Activated CD4-positive, alpha-beta memory T cell treated with anti-CD3 and anti-CD28 coated beads for 36 hours (primary cell): Measurements from ENCODE around the gene ERGIC2. TPM values are rescaled to one million over a fixed set of nuclear protein-coding genes. Genes with fewer than 3 reads are reported as not detected.
"Not testable (repeated sequence)": the region's sequence is repeated elsewhere in the genome, so short reads cannot be mapped to it uniquely, and the experiment has no call there.

Source experiments
- CTCF ChIA-PET: fragments of 350-600 bp; sonication (Branson Sonifier 250); formaldehyde crosslinking; loops from one replicate; lab custom pipeline; 2021; ENCODE audit warnings: antibody characterized with exemption, inconsistent platforms; lab: Charles Lee
- POLR2A ChIA-PET: fragments of 350-600 bp; sonication (Branson Sonifier 250); formaldehyde crosslinking; loops from one replicate; lab custom pipeline; 2021; ENCODE audit warnings: antibody characterized with exemption; lab: Charles Lee
- DNase-seq: peaks from one replicate; pipeline ENCODE4 v3.0.0-alpha.2; 2020
- H3K27ac Mint-ChIP-seq: one replicate; pipeline ENCODE4 v1.8.0; 2021; ENCODE audit warnings: mixed read lengths
- H3K27me3 Mint-ChIP-seq: one replicate; pipeline ENCODE4 v1.8.0; 2021; ENCODE audit warnings: mixed read lengths
- H3K36me3 Mint-ChIP-seq: one replicate; pipeline ENCODE4 v1.8.0; 2021; ENCODE audit warnings: mixed read lengths
- H3K4me1 Mint-ChIP-seq: one replicate; pipeline ENCODE4 v1.8.0; 2021; ENCODE audit warnings: low read depth, mixed read lengths
- H3K4me3 Mint-ChIP-seq: one replicate; pipeline ENCODE4 v1.8.0; 2021; ENCODE audit warnings: mild to moderate bottlenecking, mixed read lengths
- H3K9me3 Mint-ChIP-seq: one replicate; pipeline ENCODE4 v1.8.0; 2021; ENCODE audit warnings: mixed read lengths
- intact Hi-C: fragments of 100-400 bp; cut with micrococcal nuclease; formaldehyde crosslinking; loops from one replicate; pipeline ENCODE4 v1.15.1; 2023
- total RNA-seq, 2 experiments: library from RNA; stranded (reverse); gene quantifications; one replicate each; pipeline ENCODE4 v1.2.3, GENCODE V29; 2021

ERGIC2 gene
- total RNA-seq, 2 experiments from 2014 or later, result 103 to 120 TPM

DNA sequence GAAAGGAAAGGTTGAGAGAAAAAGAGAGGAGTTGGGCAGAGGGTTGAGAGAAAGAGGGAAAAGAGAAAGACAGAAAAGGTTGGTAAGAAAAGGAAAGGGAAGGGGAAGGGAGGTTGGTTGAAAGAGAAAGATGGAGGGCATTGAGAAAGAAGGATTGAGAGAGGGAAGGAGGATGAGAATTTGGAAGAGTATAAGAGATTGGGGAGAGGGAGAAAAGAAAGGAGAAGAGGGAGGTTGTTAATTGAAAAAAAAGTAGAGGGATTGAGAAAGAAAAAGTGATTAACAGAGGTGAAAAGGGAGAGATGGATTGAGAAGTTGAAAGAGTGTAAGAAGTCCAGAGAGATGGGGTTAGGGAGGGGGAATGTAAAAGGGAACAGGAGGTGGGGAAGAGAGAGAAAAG, 21.5 kb upstream of the ERGIC2 start:
- CTCF ChIA-PET, result no interaction called here
- POLR2A ChIA-PET, result no interaction called here
- Mint-ChIP-seq H3K9me3 (peaks cover 3% of the 10 kb centered on the region), H3K36me3 (no peaks in the 10 kb centered on the region), H3K4me1 (no peaks in the 10 kb centered on the region), H3K27me3 (no peaks in the 10 kb centered on the region), H3K4me3 (no peak overlapping the region), H3K27ac (no peak overlapping the region)
- intact Hi-C loops, result no loop called here
- DNase-seq, result no peak

GRCh38 chr12:29398495-29398894, 17.5 kb upstream of the ERGIC2 start:
- no peak overlapping the region for H3K4me3 Mint-ChIP-seq
- POLR2A ChIA-PET, result no interaction called here
- H3K27me3 Mint-ChIP-seq, result no peaks in the 10 kb centered on the region
- DNase-seq, result no peak
- intact Hi-C loops, result no loop called here
- no peaks in the 10 kb centered on the region for H3K4me1 Mint-ChIP-seq
- no peak overlapping the region for H3K27ac Mint-ChIP-seq
- H3K9me3 Mint-ChIP-seq, result no peaks in the 10 kb centered on the region
- H3K36me3 Mint-ChIP-seq, result no peaks in the 10 kb centered on the region
- CTCF ChIA-PET, result no interaction called here

GRCh38 chr12:29396774-29397173, 15.8 kb upstream of the ERGIC2 start:
- no peak for DNase-seq
- Mint-ChIP-seq H3K4me3 (no peak overlapping the region), H3K9me3 (no peaks in the 10 kb centered on the region), H3K4me1 (no peaks in the 10 kb centered on the region), H3K36me3 (no peaks in the 10 kb centered on the region), H3K27me3 (no peaks in the 10 kb centered on the region), H3K27ac (no peak overlapping the region)
- POLR2A ChIA-PET, result no interaction called here
- CTCF ChIA-PET, result no interaction called here
- intact Hi-C loops, result no loop called here

- POLR2A ChIA-PET, result no interaction called here
Observed at GRCh38 chr12:29395356-29395755, 14.4 kb upstream of the ERGIC2 start.

GRCh38 chr12:29390419-29390818, 9.4 kb upstream of the ERGIC2 start:
- H3K27ac Mint-ChIP-seq, result peak overlapping the region; percentile 85
- H3K27me3 Mint-ChIP-seq, CTCF ChIA-PET, H3K36me3 Mint-ChIP-seq, H3K9me3 Mint-ChIP-seq: not testable (repeated sequence)
- intact Hi-C loops, result loop anchor here (1.0 to 5.0 kb wide), 2 partner anchors 9 to 1367 kb away; partner anchors contain the start of gene ERGIC2
- POLR2A ChIA-PET, result interaction anchor here (1.0 kb wide), 1 partner anchor 9 kb away, joined by 5 read pairs; the partner anchor contains the start of gene ERGIC2
- peak overlapping the region; percentile 40 for H3K4me3 Mint-ChIP-seq
- peak; percentile 60 for DNase-seq
- peaks cover 17% of the 10 kb centered on the region for H3K4me1 Mint-ChIP-seq

More at GRCh38 chr12:29395356-29395755, 14.4 kb upstream of the ERGIC2 start:
- peaks cover 10% of the 10 kb centered on the region for H3K4me1 Mint-ChIP-seq
- intact Hi-C loops, result no loop called here
- H3K9me3 Mint-ChIP-seq, result peaks cover 1% of the 10 kb centered on the region
- H3K4me3 Mint-ChIP-seq, result no peak overlapping the region
- H3K36me3 Mint-ChIP-seq, result peaks cover 4% of the 10 kb centered on the region
- DNase-seq, result no peak
- no peaks in the 10 kb centered on the region for H3K27me3 Mint-ChIP-seq
- CTCF ChIA-PET, result interaction anchor here (0.6 to 0.9 kb wide), 2 partner anchors 10 to 27 kb away, joined by 3 to 6 read pairs; no protein-coding TSS in a partner anchor
- no peak overlapping the region for H3K27ac Mint-ChIP-seq

DNA sequence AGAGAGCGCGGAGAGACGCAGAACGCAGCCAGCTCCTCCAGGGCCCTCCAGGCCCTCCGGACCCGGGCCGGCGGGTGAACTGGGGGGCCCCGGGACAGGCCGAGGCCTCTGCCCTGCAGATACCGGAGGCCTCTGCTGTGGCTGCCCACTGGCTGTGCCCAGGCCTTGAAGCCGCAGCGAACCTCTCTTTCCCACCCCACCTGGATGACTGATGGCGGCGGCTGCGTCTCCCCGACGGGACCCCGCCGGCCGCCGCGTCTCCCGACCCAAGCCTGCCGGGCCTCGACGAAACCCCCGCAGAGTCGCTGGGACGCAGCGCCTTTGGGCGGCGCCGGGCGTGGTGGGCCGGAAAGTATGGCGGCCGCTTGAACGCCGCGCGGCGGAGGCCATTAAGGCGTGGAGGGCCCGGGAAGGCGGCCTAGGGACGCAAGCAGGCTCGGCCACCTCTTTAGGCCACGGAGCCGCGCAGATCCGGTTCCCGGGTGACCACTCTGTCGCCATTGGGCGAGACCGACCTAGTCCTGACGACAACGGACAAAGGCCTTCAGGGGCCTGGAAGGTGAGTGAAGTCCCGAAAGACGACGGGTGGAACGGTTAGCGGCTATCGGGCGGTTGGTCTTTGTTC, 8.4 kb upstream of the ERGIC2 start:
- Mint-ChIP-seq H3K4me1 (peaks cover 17% of the 10 kb centered on the region), H3K4me3 (no peak overlapping the region), H3K27ac (peak overlapping the region; percentile 85), H3K27me3 (no peaks in the 10 kb centered on the region), H3K9me3 (peaks cover 1% of the 10 kb centered on the region), H3K36me3 (peaks cover 4% of the 10 kb centered on the region)
- POLR2A ChIA-PET, result no interaction called here
- CTCF ChIA-PET, result no interaction called here
- DNase-seq, result no peak
- intact Hi-C loops, result loop anchor here (10.0 kb wide), 1 partner anchor 1935 kb away; the partner anchor contains the start of gene SINHCAF

DNA sequence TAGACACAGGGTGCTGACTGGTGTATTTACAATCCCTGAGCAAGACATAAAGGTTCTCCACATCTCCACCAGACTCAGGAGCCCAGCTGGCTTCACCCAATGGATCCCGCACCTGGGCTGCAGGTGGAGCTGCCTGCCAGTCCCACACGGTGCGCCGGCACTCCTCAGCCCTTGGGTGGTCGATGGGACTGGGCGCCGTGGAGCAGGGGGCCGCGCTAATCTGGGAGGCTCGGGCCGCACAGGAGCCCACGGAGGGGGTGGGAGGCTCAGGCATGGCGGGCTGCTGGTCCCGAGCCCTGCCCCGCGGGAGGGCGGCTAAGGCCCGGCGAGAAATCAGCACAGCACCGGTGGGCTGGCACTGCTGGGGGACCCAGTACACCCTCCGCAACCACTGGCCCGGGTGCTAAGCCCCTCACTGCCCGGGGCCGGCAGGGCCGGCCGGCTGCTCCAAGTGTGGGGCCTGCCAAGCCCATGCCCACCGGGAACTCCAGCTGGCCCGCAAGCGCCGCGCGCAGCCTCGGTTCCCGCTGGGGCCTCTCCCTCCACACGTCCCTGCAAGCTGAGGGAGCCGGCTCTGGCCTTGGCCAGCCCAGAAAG, 5.2 kb upstream of the ERGIC2 start:
- H3K36me3 Mint-ChIP-seq, POLR2A ChIA-PET, H3K27me3 Mint-ChIP-seq, DNase-seq, H3K9me3 Mint-ChIP-seq, H3K27ac Mint-ChIP-seq, H3K4me3 Mint-ChIP-seq: not testable (repeated sequence)
- CTCF ChIA-PET, result interaction anchor here (1.0 kb wide), 1 partner anchor 9 kb away, joined by 6 read pairs; no protein-coding TSS in a partner anchor
- peaks cover 28% of the 10 kb centered on the region for H3K4me1 Mint-ChIP-seq
- intact Hi-C loops, result loop anchor here (10.0 kb wide), 1 partner anchor 1939 kb away; the partner anchor contains the start of gene SINHCAF

DNA sequence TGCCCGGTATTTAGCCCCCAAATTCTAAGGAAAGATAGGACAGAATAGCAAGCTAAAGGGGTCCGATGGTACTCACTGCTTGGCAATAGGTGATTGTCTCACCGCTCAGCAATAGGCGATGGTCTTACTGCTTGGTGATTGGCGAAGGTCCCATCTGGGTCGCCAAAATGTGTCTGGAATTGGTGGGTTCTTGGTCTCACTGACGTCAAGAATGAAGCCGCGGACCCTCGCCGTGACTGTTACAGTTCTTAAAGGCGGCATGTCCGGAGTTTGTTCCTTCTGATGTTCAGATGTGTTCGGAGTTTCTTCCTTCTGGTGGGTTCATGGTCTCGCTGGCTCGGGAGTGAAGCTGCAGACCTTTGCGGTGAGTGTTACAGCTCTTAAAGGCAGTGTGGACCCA, 4.2 kb upstream of the ERGIC2 start:
- not testable (repeated sequence) for H3K27ac Mint-ChIP-seq

GRCh38 chr12:29382251-29382650, 1.3 kb upstream of the ERGIC2 start:
- intact Hi-C loops, result loop anchor here (5.0 to 10.0 kb wide), 3 partner anchors 235 to 1943 kb away; partner anchors contain the start of genes FAR2, IPO8 and SINHCAF
- no peak for DNase-seq

More for the DNA sequence above, 4.2 kb upstream of the ERGIC2 start:
- intact Hi-C loops, result loop anchor here (10.0 kb wide), 1 partner anchor 1940 kb away; the partner anchor contains the start of gene SINHCAF
- POLR2A ChIA-PET, H3K27me3 Mint-ChIP-seq, H3K4me3 Mint-ChIP-seq, DNase-seq, H3K36me3 Mint-ChIP-seq, H3K9me3 Mint-ChIP-seq: not testable (repeated sequence)
- CTCF ChIA-PET, result interaction anchor here (1.0 kb wide), 1 partner anchor 10 kb away, joined by 6 read pairs; no protein-coding TSS in a partner anchor
- peaks cover 18% of the 10 kb centered on the region for H3K4me1 Mint-ChIP-seq

GRCh38 chr12:29376118-29376517, 4.9 kb downstream of the ERGIC2 start:
- intact Hi-C loops, result no loop called here
- Mint-ChIP-seq H3K4me1 (peaks cover 37% of the 10 kb centered on the region), H3K9me3 (no peaks in the 10 kb centered on the region), H3K36me3 (peaks cover 6% of the 10 kb centered on the region), H3K27ac (no peak overlapping the region), H3K4me3 (no peak overlapping the region), H3K27me3 (no peaks in the 10 kb centered on the region)
- no peak for DNase-seq
- POLR2A ChIA-PET, result no interaction called here
- CTCF ChIA-PET, result no interaction called here

More at GRCh38 chr12:29382251-29382650, 1.3 kb upstream of the ERGIC2 start:
- Mint-ChIP-seq H3K27ac (peak overlapping the region; percentile 89), H3K36me3 (no peaks in the 10 kb centered on the region), H3K27me3 (no peaks in the 10 kb centered on the region), H3K9me3 (no peaks in the 10 kb centered on the region), H3K4me1 (peaks cover 33% of the 10 kb centered on the region), H3K4me3 (peak overlapping the region; percentile 80)
- ChIA-PET POLR2A (no interaction called here), CTCF (no interaction called here)

DNA sequence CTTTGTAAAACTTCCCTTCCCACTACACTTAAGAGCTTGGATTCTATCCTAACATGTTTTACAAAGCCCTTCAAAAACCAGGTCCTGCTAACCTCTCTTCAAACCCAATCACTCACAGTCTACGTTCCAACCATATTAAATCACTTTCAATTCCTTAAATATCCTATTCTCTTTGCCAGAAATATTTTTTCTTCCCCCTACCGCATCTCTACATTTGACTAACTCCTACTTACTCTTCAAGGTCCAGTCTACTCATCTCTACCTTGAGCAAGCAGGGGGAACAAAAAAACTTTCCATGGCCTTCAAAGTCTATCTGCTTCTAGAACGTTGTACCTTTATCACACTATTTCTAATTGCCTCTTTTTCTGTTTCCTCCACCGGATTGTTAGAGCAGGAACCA, 6.1 kb downstream of the ERGIC2 start:
- Mint-ChIP-seq H3K4me1 (peaks cover 35% of the 10 kb centered on the region), H3K36me3 (peaks cover 7% of the 10 kb centered on the region)

GRCh38 chr12:29374012-29374411, 7.0 kb downstream of the ERGIC2 start:
- POLR2A ChIA-PET, result no interaction called here

More for the DNA sequence above, 6.1 kb downstream of the ERGIC2 start:
- Mint-ChIP-seq H3K27me3 (no peaks in the 10 kb centered on the region), H3K27ac (no peak overlapping the region), H3K4me3 (no peak overlapping the region), H3K9me3 (no peaks in the 10 kb centered on the region)
- ChIA-PET CTCF (no interaction called here), POLR2A (no interaction called here)
- intact Hi-C loops, result no loop called here
- no peak for DNase-seq

More at GRCh38 chr12:29374012-29374411, 7.0 kb downstream of the ERGIC2 start:
- H3K4me1 Mint-ChIP-seq, result peaks cover 27% of the 10 kb centered on the region
- no peaks in the 10 kb centered on the region for H3K9me3 Mint-ChIP-seq
- intact Hi-C loops, result no loop called here
- CTCF ChIA-PET, result no interaction called here
- DNase-seq, result no peak
- no peaks in the 10 kb centered on the region for H3K27me3 Mint-ChIP-seq
- peaks cover 9% of the 10 kb centered on the region for H3K36me3 Mint-ChIP-seq
- H3K4me3 Mint-ChIP-seq, result no peak overlapping the region
- H3K27ac Mint-ChIP-seq, result no peak overlapping the region
